T-helper 1 cell treated with Interleukin-12 subunit alpha and Interleukin-12 subunit beta and Interleukin-4 antibody, amounts not matched to agents 30 ng/mL and 1 ng/mL, for 36 hours (primary cell): ENCODE results near the gene MGAT5. TPM values are rescaled to one million over a fixed set of nuclear protein-coding genes. Genes with fewer than 3 reads are reported as not detected.

ENCODE experiments used
- intact Hi-C: fragments of 100-400 bp; cut with micrococcal nuclease; formaldehyde crosslinking; loops from one replicate; pipeline ENCODE4 v1.15.1; 2024
- total RNA-seq: library from RNA; stranded (reverse); gene quantifications from 2 replicates; pipeline ENCODE4 v1.2.3, GENCODE V29; 2022

Gene MGAT5, protein sequence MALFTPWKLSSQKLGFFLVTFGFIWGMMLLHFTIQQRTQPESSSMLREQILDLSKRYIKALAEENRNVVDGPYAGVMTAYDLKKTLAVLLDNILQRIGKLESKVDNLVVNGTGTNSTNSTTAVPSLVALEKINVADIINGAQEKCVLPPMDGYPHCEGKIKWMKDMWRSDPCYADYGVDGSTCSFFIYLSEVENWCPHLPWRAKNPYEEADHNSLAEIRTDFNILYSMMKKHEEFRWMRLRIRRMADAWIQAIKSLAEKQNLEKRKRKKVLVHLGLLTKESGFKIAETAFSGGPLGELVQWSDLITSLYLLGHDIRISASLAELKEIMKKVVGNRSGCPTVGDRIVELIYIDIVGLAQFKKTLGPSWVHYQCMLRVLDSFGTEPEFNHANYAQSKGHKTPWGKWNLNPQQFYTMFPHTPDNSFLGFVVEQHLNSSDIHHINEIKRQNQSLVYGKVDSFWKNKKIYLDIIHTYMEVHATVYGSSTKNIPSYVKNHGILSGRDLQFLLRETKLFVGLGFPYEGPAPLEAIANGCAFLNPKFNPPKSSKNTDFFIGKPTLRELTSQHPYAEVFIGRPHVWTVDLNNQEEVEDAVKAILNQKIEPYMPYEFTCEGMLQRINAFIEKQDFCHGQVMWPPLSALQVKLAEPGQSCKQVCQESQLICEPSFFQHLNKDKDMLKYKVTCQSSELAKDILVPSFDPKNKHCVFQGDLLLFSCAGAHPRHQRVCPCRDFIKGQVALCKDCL
- total RNA-seq, result 36.0 and 39.6 TPM in 2 replicates

DNA sequence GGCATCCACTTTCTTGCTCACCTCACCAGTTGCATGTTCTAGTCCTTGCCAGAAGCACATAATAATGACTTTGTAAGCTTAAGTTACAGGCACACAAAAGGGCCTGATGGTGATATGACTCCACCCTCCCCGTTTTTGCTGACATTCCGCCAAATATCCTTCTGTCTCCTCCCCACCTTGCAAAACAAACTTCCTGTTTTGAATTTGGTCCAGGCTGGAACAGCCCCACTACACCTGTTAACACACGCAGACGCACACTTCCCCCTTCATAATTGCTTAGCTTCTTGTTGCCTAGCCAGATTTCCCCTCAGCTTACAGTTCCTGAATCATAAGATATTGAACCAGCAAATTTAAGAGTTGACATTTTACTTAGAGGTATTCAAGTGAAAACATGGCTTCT is at the start of gene MGAT5:
Gene MGAT5 (plus strand): TSS at position 269 of the 400 bp plus-strand sequence. CDS start 332 bp downstream, outside the sequence.
- intact Hi-C loops, result no loop called here

GRCh38 chr2:134205087-134205486 is 48.8 kb upstream of the MGAT5 start:
- intact Hi-C loops, result loop anchor here (5.0 kb wide), 4 partner anchors 88 to 1938 kb away; no protein-coding TSS in a partner anchor

- intact Hi-C loops, result loop anchor here (5.0 kb wide), 4 partner anchors 89 to 1939 kb away; no protein-coding TSS in a partner anchor
Observed at GRCh38 chr2:134206031-134206430, 47.8 kb upstream of the MGAT5 start.

DNA sequence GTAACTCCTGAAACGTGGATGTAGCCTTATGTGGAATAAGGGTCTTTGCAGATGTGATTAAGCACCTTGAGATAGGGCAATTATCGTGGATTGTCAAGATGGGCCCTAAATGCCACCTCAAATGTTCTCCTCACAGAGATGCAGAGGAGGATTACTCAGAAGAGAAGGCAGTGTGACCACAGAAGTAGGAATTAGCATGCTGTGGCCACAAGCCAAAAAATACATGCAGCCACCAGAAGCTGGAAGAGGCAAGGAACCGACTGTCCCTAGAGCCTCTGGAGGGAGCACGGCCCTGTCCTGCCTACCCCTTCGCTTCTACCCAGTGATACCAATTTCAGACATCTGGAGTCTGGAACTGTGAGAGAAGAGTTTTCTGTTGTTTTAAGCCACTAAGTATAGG is 47.3 kb upstream of the MGAT5 start:
- intact Hi-C loops, result loop anchor here (5.0 kb wide), 4 partner anchors 89 to 1939 kb away; no protein-coding TSS in a partner anchor

- intact Hi-C loops, result loop anchor here (5.0 kb wide), 4 partner anchors 90 to 1940 kb away; no protein-coding TSS in a partner anchor
Observed at GRCh38 chr2:134207589-134208209, 46.2 kb upstream of the MGAT5 start.

GRCh38 chr2:134208825-134209224 is 45.0 kb upstream of the MGAT5 start:
- intact Hi-C loops, result loop anchor here (5.0 kb wide), 4 partner anchors 92 to 1942 kb away; no protein-coding TSS in a partner anchor

DNA sequence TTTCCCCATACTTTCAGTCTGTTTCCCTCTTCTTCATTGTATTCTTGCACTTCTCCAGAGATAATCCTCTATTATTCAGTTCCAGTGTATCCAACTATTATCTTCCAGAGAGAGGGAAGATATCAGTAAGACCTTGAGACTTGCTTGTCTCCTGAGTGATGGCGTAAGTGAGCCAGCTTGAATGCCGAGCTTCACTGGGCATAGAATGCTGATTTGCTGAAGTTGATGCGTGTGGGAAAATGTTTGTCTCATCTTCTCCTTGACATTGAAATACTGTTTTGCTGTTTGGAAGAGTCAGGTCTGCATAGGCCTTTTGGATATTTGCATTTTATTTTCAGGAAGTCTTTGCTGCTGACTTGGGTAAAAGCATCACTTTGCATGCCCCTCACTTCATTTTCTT is 41.1 kb upstream of the MGAT5 start:
- intact Hi-C loops, result no loop called here

- intact Hi-C loops, result no loop called here
Observed at GRCh38 chr2:134216152-134216829, 37.6 kb upstream of the MGAT5 start.

DNA sequence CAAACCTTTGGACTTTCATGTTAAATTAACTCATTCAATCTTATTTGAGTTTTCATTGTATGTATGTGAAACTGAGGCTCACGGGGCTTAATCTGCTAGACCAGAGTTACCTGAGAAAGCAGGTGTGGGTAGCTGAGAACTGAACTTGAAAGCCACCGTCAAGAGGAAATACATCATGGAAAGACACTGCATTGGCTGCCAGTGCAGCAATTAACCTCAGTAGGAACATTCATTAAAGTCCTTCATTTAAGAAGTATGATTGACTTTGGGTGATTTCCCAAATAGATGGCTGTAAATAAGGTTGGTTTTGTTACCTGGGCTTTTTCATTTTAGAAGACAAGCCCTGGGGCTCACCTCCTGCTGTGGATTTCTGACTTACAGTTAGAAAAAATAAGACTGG is 36.5 kb upstream of the MGAT5 start:
- intact Hi-C loops, result no loop called here

DNA sequence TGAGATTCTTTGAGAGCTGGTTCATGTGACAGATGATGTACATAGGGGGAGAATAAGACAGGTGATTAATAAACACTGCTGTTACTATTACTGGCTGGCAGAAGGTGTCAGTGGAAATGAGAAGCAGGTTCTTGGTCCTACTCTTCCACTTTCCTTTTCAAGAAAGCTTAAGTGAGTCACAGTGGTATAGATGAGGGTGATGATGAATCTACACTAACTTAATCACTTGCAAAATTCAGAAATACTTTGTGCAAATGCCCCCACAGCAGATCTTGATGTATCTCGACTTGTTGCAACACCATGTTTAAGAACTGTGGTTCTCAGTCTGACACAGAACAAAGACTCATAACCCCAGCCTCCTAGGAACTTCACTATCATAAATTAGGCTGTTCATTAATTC is 35.9 kb upstream of the MGAT5 start:
- intact Hi-C loops, result loop anchor here (1.0 kb wide), 2 partner anchors 15 to 99 kb away; no protein-coding TSS in a partner anchor

- intact Hi-C loops, result loop anchor here (1.0 kb wide), 2 partner anchors 15 to 99 kb away; no protein-coding TSS in a partner anchor
Observed at GRCh38 chr2:134218414-134218813, 35.5 kb upstream of the MGAT5 start.

- intact Hi-C loops, result loop anchor here (1.0 kb wide), 2 partner anchors 14 to 100 kb away; no protein-coding TSS in a partner anchor
Observed at GRCh38 chr2:134218930-134219658, 34.8 kb upstream of the MGAT5 start.

GRCh38 chr2:134220344-134220974 is 33.4 kb upstream of the MGAT5 start:
- intact Hi-C loops, result no loop called here

DNA sequence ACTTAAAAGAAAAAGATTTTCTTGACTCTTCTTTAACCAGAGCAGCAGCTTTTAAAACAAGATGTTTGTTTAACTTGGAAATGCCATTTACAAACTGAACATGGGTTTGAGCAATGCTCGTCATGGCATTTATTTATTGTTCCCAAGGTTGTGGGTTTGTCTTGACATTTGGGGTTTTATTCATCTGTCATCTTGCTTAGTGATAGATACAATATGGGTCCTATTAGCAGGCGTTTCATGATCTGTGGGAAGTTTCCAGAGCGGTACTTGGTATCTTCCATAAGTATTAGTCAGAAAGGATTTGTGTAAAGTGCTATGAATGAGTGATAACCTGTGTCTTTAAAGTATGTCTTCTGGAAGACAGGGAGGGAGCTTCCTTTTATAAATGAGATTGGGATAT is 29.9 kb upstream of the MGAT5 start:
- intact Hi-C loops, result no loop called here

DNA sequence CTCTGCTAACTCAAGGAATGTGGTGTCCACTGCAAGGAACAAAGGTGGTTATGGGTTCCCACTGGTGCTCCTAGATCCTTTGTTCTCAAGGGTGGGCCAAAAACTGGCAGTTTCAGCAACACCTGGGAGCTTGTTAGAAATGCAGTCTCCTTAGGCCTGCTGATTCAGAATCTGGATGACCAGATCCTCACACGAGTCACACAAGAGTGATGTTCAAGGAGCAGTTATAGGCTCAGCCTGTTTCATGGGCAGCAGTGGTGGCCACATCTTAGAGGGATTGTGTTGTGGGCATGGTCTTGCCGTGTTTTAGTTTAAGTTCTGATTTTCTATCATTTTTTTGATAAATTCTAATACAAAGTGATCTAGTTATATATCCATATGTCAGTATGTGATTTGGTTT is 28.7 kb upstream of the MGAT5 start:
- intact Hi-C loops, result no loop called here

DNA sequence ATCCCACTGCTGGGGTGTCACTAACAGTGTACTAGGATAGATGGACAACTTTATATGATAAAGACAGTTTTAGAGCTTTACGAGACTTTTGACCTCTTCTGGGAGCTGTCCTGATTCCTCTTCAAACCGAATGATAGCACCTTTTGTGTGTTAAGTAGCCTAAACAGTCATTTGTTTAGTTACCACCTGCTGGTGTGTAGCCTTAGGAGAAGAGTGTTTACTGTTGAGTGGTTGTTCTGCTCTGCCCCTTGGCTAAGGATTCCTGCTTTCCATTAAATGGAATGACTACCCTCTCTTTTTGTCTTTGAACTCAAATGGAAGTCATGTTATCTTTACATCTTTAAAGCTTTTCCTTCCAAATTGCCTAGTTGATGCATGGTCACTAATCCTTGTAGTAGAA is 28.0 kb upstream of the MGAT5 start:
- intact Hi-C loops, result no loop called here

- intact Hi-C loops, result no loop called here
Observed at GRCh38 chr2:134226601-134227000, 27.3 kb upstream of the MGAT5 start.

- intact Hi-C loops, result no loop called here
Observed at GRCh38 chr2:134227666-134228065, 26.2 kb upstream of the MGAT5 start.

- intact Hi-C loops, result no loop called here
Observed at GRCh38 chr2:134228493-134228903, 25.4 kb upstream of the MGAT5 start.

DNA sequence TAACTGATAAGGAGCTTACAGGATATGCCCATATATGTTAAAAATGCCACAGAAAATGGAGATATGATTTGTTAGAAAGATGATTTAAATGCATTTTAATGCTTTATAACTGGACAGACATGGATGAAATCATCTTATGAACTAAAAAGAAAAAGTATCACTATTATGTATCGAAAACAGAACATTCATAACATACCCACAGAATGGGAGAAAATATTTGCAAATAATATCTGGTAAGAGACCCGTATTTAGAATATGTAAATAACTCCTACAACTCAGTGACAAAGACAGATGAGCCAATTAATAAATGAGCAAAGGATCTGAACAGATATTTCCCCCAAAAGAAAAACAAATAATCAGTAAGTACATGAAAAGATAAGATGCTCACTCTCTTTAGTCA is 24.3 kb upstream of the MGAT5 start:
- intact Hi-C loops, result no loop called here
